Natural killer cell (primary cell): Measurements from ENCODE around the gene ASAP2. TPM values are rescaled to one million over a fixed set of nuclear protein-coding genes. Genes with fewer than 3 reads are reported as not detected.

Experiments used
- ATAC-seq, 3 donors: fragments of 150-1000 bp in 2 of 3; fragments of 200-7000 bp in 1 of 3; cut with Tn5 transposase; 1 replicate in 1 of 3; 2 replicates in 2 of 3; pipeline ENCODE4 v1.10.0; 2021; ENCODE audit warnings: mild to moderate bottlenecking in 2 of 3, moderate library complexity in 2 of 3
- DNase-seq, 2 donors: peaks; one replicate each; pipeline versions ENCODE4 v3.0.0 to v3.0.0-alpha.2; 2013 to 2021; ENCODE audit warnings: mixed read lengths in 1 of 2
- H3K27ac ChIP-seq: one replicate; pipeline ENCODE4 v1.5.1; 2013; ENCODE audit warnings: mild to moderate bottlenecking, low read length
- H3K27me3 ChIP-seq: one replicate; pipeline ENCODE4 v1.6.1; 2013; ENCODE audit warnings: low read length; ENCODE audit not compliant: control insufficient read depth, insufficient read depth
- H3K36me3 ChIP-seq: one replicate; pipeline ENCODE4 v1.6.1; 2013; ENCODE audit warnings: low read length; ENCODE audit not compliant: control insufficient read depth, insufficient read depth
- H3K4me1 ChIP-seq: one replicate; pipeline ENCODE4 v1.6.1; 2013; ENCODE audit warnings: low read length; ENCODE audit not compliant: control insufficient read depth, insufficient read depth
- H3K4me3 ChIP-seq: one replicate; pipeline ENCODE4 v1.5.1; 2013; ENCODE audit warnings: low read length
- H3K9me3 ChIP-seq: one replicate; pipeline ENCODE4 v1.6.1; 2013; ENCODE audit warnings: low read length; ENCODE audit not compliant: control insufficient read depth, insufficient read depth
- H3K27ac Mint-ChIP-seq, 2 donors: one replicate each; pipeline ENCODE4 v1.8.0; 2022; ENCODE audit warnings: mild to moderate bottlenecking in 2 of 2, mixed read lengths in 2 of 2, moderate library complexity in 1 of 2
- H3K27me3 Mint-ChIP-seq, 2 donors: one replicate each; pipeline ENCODE4 v1.8.0; 2022; ENCODE audit warnings: low read depth in 2 of 2, mixed read lengths in 2 of 2
- H3K36me3 Mint-ChIP-seq: one replicate; pipeline ENCODE4 v1.8.0; 2022; ENCODE audit warnings: mixed read lengths
- H3K4me1 Mint-ChIP-seq, 2 donors: one replicate each; pipeline ENCODE4 v1.8.0; 2022; ENCODE audit warnings: mixed read lengths in 2 of 2
- H3K4me3 Mint-ChIP-seq: one replicate; pipeline ENCODE4 v1.8.0; 2022; ENCODE audit warnings: mild to moderate bottlenecking, moderate library complexity, mixed read lengths
- H3K9me3 Mint-ChIP-seq, 2 donors: one replicate each; pipeline ENCODE4 v1.8.0; 2022; ENCODE audit warnings: mixed read lengths in 2 of 2
- CTCF ChIP-seq: fragments of 200-600 bp; IDR thresholded peaks from one replicate; pipeline ENCODE4 v1.8.0; 2022; ENCODE audit warnings: antibody characterized with exemption
- WGBS: methylation state at CpG from one replicate; pipeline ENCODE4 v1.1.7; 2013; ENCODE audit warnings: missing lambda C conversion rate; ENCODE audit not compliant: insufficient coverage; 5-methylcytosine and 5-hydroxymethylcytosine counted together
- intact Hi-C: fragments of 100-400 bp; cut with micrococcal nuclease; formaldehyde crosslinking; loops from one replicate; pipeline ENCODE4 v1.14.2; 2022
- total RNA-seq, 4 donors: library from RNA; stranded (reverse); fragments of 120-200 nt in 1 of 4; gene quantifications; one replicate each; pipeline versions ENCODE4 v1.2.3 to v1.2.4, GENCODE V29; 2013 to 2022

ASAP2 gene
- total RNA-seq, 3 donors from 2014 or later (not counting 1 experiment from before 2014, with no cell fraction given): 0.20 to 1.8 (median 0.60) TPM

- H3K27ac Mint-ChIP-seq: no peak overlapping the region
- H3K9me3 Mint-ChIP-seq: no peaks in the 10 kb centered on the region
- intact Hi-C loops: no loop called here
- 84% methylated on average over 6 of the region's 6 CpGs for WGBS
- DNase-seq (no peak), ATAC-seq (no peak)
- no peaks in the 10 kb centered on the region for H3K36me3 Mint-ChIP-seq
- Histone ChIP-seq H3K36me3 (no peaks in the 10 kb centered on the region), H3K4me3 (no peak overlapping the region), H3K27me3 (no peaks in the 10 kb centered on the region), H3K9me3 (no peaks in the 10 kb centered on the region), H3K27ac (no peak overlapping the region), H3K4me1 (no peaks in the 10 kb centered on the region)
- no peak for TF ChIP-seq CTCF
- H3K27me3 Mint-ChIP-seq: no peaks in the 10 kb centered on the region
- H3K4me3 Mint-ChIP-seq: no peak overlapping the region
- H3K4me1 Mint-ChIP-seq: no peaks in the 10 kb centered on the region
Measured at GRCh38 chr2:9366026-9366425, 159.4 kb downstream of the ASAP2 start.

- ATAC-seq: no peak
- intact Hi-C loops: no loop called here
- Mint-ChIP-seq H3K27ac (no peak overlapping the region), H3K4me3 (no peak overlapping the region), H3K4me1 (no peaks in the 10 kb centered on the region), H3K27me3 (peaks cover 0 to 3% of the 10 kb centered on the region in 2 donors), H3K9me3 (no peaks in the 10 kb centered on the region), H3K36me3 (no peaks in the 10 kb centered on the region)
- H3K4me3 ChIP-seq: no peak overlapping the region
- no peaks in the 10 kb centered on the region for H3K9me3 ChIP-seq
- no peak for TF ChIP-seq CTCF
- no peaks in the 10 kb centered on the region for H3K4me1 ChIP-seq
- no peaks in the 10 kb centered on the region for H3K36me3 ChIP-seq
- WGBS: 88% methylated on average over 11 of the region's 11 CpGs
- H3K27me3 ChIP-seq: no peaks in the 10 kb centered on the region
- no peak overlapping the region for H3K27ac ChIP-seq
- no peak for DNase-seq
Measured at GRCh38 chr2:9370746-9371145, 164.1 kb downstream of the ASAP2 start.

GRCh38 chr2:9373047-9373446 is 166.4 kb downstream of the ASAP2 start:
- Mint-ChIP-seq H3K36me3 (no peaks in the 10 kb centered on the region), H3K9me3 (no peaks in the 10 kb centered on the region), H3K4me3 (no peak overlapping the region), H3K27ac (no peak overlapping the region), H3K4me1 (no peaks in the 10 kb centered on the region), H3K27me3 (peaks cover 0 to 3% of the 10 kb centered on the region in 2 donors)
- no peak for ATAC-seq
- TF ChIP-seq CTCF: no peak
- DNase-seq: no peak
- Histone ChIP-seq H3K27me3 (no peaks in the 10 kb centered on the region), H3K4me3 (no peak overlapping the region), H3K36me3 (no peaks in the 10 kb centered on the region), H3K4me1 (no peaks in the 10 kb centered on the region), H3K9me3 (no peaks in the 10 kb centered on the region), H3K27ac (no peak overlapping the region)
- WGBS: 82% methylated on average over 17 of the region's 17 CpGs
- intact Hi-C loops: no loop called here

- DNase-seq: no peak
- Histone ChIP-seq H3K4me3 (no peak overlapping the region), H3K27ac (no peak overlapping the region), H3K27me3 (no peaks in the 10 kb centered on the region), H3K9me3 (no peaks in the 10 kb centered on the region), H3K4me1 (no peaks in the 10 kb centered on the region), H3K36me3 (no peaks in the 10 kb centered on the region)
- H3K36me3 Mint-ChIP-seq: no peaks in the 10 kb centered on the region
- H3K4me1 Mint-ChIP-seq: no peaks in the 10 kb centered on the region
- intact Hi-C loops: no loop called here
- no peaks in the 10 kb centered on the region for H3K9me3 Mint-ChIP-seq
- TF ChIP-seq CTCF: no peak
- ATAC-seq: no peak
- H3K4me3 Mint-ChIP-seq: no peak overlapping the region
- 96% methylated on average over 6 of the region's 6 CpGs for WGBS
- no peak overlapping the region for H3K27ac Mint-ChIP-seq
- H3K27me3 Mint-ChIP-seq: peaks cover 0 to 3% of the 10 kb centered on the region in 2 donors
Measured at GRCh38 chr2:9373476-9373875, 166.9 kb downstream of the ASAP2 start.
